Measurements from ENCODE around the gene AVEN. TPM values are rescaled to one million over a fixed set of nuclear protein-coding genes. Genes with fewer than 3 reads are reported as not detected.
"Not testable (repeated sequence)": the region's sequence is repeated elsewhere in the genome, so short reads cannot be mapped to it uniquely, and the experiment has no call there.

The AVEN gene
- total RNA-seq, 1 donor from 2014 or later: 8.6 TPM

DNA sequence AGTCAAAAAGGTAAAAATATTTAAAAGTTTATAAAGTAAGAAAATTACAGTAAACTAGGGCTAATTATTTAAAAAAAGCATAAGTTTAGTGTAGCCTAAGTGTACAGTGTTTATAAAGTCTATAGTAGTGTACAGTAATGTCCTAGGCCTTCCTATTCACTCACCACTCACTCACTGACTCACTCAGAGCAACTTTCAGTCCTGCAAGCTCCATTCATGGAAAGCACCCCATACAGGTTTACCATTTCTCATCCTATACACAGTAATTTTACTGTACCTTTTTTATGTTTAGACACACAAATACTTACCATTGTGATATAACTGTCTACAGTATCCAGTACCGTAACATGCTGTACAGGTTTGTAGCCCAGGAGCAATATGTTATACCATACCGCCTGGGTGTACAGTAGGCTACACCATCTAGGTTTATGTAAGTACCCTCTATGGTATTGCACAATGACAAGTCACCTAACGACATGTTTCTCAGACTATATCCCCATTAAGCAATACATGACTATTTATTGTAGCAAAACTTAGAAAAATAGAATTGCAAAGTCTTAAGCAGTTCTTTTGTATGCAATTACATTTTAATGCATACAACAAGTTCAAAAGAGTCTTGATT lies 19.5 kb downstream of the AVEN start:
- Mint-ChIP-seq H3K27ac (no peak overlapping the region), H3K4me1 (peaks cover 2% of the 10 kb centered on the region), H3K4me3 (no peak overlapping the region), H3K27me3 (ENCODE audit: low read depth) (no peaks in the 10 kb centered on the region), H3K9me3 (peaks cover 5% of the 10 kb centered on the region), H3K36me3 (peaks cover 8% of the 10 kb centered on the region)
- DNase-seq (ENCODE audit: low spot score in 2 of 2, unreplicated experiment in 2 of 2): no peak
- TF ChIP-seq, protein P1, sequence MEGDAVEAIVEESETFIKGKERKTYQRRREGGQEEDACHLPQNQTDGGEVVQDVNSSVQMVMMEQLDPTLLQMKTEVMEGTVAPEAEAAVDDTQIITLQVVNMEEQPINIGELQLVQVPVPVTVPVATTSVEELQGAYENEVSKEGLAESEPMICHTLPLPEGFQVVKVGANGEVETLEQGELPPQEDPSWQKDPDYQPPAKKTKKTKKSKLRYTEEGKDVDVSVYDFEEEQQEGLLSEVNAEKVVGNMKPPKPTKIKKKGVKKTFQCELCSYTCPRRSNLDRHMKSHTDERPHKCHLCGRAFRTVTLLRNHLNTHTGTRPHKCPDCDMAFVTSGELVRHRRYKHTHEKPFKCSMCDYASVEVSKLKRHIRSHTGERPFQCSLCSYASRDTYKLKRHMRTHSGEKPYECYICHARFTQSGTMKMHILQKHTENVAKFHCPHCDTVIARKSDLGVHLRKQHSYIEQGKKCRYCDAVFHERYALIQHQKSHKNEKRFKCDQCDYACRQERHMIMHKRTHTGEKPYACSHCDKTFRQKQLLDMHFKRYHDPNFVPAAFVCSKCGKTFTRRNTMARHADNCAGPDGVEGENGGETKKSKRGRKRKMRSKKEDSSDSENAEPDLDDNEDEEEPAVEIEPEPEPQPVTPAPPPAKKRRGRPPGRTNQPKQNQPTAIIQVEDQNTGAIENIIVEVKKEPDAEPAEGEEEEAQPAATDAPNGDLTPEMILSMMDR (IDR thresholded peaks at IDR 0.05; ENCODE audit: unreplicated experiment): no peak

DNA sequence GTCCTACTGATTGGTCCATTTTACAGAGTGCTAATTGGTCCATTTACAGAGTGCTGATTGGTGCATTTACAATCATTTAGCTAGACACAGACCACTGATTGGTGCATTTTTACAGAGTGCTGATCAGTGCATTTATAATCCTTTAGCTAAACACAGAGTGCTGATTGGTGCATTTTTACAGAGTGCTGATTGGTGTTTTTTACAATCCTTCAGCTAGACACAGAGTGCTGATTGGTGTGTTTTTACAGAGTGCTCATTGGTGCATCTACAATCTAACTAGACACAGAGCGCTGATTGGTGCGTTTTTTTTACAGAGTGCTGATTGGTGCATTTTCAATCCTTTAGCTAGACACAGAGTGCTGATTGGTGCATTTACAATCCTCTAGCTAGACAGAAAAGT lies 20.3 kb downstream of the AVEN start:
- DNase-seq (ENCODE audit: low spot score in 2 of 2, unreplicated experiment in 2 of 2); H3K9me3 Mint-ChIP-seq; H3K36me3 Mint-ChIP-seq; H3K4me3 Mint-ChIP-seq; H3K27me3 Mint-ChIP-seq (ENCODE audit: low read depth); H3K4me1 Mint-ChIP-seq; H3K27ac Mint-ChIP-seq: not testable (repeated sequence)

DNA sequence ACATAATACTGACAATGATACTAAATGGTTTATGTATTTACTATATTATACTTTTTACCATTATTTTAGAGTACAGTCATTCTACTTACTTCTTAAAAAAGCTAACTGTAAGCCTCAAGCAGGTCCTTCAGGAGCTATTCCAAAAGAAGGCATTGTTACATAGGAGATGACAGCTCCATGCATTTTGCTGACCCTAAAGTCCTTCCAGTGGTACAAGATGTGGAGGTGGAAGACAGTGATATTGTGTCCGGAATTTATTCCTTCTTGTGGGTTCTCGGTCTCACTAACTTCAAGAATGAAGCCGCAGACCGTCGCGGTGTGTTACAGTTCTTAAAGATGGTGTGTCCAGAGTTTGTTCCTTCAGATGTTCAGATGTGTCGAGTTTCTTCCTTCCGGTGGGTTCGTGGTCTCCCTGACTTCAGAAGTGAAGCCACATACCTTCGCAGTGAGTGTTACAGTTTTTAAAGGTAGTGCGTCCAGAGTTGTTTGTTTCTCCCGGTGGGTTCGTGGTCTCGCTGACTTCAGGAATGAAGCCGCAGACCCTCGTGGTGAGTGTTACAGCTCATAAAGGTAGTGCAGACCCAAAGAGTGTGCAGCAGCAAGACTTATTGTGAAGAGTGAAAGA lies 20.9 kb downstream of the AVEN start:
- DNase-seq (ENCODE audit: low spot score in 2 of 2, unreplicated experiment in 2 of 2): no peak
- peaks cover 5% of the 10 kb centered on the region for H3K9me3 Mint-ChIP-seq
- H3K27me3 Mint-ChIP-seq (ENCODE audit: low read depth): no peaks in the 10 kb centered on the region
- H3K4me1 Mint-ChIP-seq: no peaks in the 10 kb centered on the region
- H3K27ac Mint-ChIP-seq: no peak overlapping the region
- peaks cover 8% of the 10 kb centered on the region for H3K36me3 Mint-ChIP-seq
- H3K4me3 Mint-ChIP-seq: no peak overlapping the region
- TF ChIP-seq, protein P1 (IDR thresholded peaks at IDR 0.05; ENCODE audit: unreplicated experiment): no peak

DNA sequence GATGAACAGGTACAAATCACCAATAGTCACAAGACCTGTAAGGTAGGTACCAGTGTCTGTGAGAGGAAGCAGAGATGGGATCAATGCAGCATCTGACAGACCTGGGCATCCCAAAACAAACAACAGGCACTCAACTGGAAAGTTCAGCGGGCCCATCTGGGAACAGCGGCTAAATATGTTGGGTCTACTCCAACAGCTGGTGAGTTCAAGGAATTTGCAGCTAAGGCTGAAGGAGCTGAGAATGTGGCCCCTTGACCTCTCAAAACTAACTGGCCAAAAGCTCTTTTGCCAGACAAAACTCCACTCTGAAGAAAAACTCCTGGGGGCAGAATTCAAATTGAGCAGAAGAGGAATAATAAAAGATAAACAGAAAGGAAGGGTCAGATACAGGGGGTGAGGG lies 24.4 kb downstream of the AVEN start:
- Mint-ChIP-seq H3K4me3 (no peak overlapping the region), H3K4me1 (no peaks in the 10 kb centered on the region), H3K27ac (no peak overlapping the region), H3K27me3 (ENCODE audit: low read depth) (no peaks in the 10 kb centered on the region), H3K9me3 (peaks cover 5% of the 10 kb centered on the region), H3K36me3 (peaks cover 8% of the 10 kb centered on the region)
- no peak for DNase-seq (ENCODE audit: low spot score in 2 of 2, unreplicated experiment in 2 of 2)
- TF ChIP-seq, protein P1 (IDR thresholded peaks at IDR 0.05; ENCODE audit: unreplicated experiment): no peak

DNA sequence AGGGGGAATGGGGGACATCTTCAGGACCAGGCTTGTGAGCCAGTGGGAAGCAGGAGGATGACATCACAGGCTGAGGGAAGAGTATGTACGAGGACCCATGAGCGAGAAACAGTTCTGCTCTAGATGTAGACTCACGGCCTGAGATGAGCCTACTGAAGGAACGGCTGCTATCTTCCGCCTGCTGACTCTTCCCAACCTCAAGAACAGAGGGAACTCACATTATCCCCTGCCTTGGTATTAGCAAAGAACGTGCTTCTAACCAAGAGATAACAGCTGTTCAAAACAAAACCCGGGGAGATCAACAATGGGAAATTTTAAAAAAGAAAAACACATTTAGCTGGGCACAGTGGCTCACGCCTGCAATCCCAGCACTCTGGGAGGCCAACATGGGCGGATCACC lies 25.3 kb downstream of the AVEN start:
- H3K4me3 Mint-ChIP-seq: no peak overlapping the region
- TF ChIP-seq, protein P1 (IDR thresholded peaks at IDR 0.05; ENCODE audit: unreplicated experiment): no peak
- no peaks in the 10 kb centered on the region for H3K27me3 Mint-ChIP-seq (ENCODE audit: low read depth)
- no peak overlapping the region for H3K27ac Mint-ChIP-seq
- no peak for DNase-seq (ENCODE audit: low spot score in 2 of 2, unreplicated experiment in 2 of 2)
- H3K9me3 Mint-ChIP-seq: peaks cover 5% of the 10 kb centered on the region
- H3K36me3 Mint-ChIP-seq: peaks cover 8% of the 10 kb centered on the region
- no peaks in the 10 kb centered on the region for H3K4me1 Mint-ChIP-seq

DNA sequence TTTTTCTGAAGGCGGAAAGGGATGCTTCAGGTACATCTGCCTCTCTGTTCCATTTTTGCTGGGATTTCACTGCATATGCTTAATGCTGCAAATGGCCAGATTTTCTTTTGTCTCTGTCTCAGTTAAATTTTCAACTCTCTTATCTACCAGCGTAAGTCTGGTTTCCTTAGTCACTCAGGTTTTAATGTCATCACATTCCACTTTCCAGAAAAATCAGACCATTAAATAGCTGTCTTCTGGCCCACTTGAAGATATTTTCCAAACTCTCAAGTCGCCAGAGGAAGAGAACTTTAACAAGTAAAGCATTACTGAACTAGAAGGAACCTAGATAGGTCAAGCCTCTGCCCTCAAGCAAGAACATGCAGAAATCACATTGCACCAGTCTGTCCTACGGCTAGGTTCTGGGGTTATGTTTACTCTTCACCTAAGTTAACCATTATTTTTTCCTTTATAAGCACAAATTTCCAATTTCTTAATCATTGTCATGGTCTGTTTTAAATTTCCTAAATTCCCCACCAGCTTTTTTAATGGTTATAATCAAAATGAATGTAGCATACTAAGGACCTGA lies 26.5 kb downstream of the AVEN start:
- DNase-seq (ENCODE audit: low spot score in 2 of 2, unreplicated experiment in 2 of 2): no peak
- Mint-ChIP-seq H3K27me3 (ENCODE audit: low read depth) (no peaks in the 10 kb centered on the region), H3K4me1 (no peaks in the 10 kb centered on the region), H3K27ac (no peak overlapping the region), H3K4me3 (no peak overlapping the region), H3K36me3 (peaks cover 3% of the 10 kb centered on the region), H3K9me3 (no peaks in the 10 kb centered on the region)
- TF ChIP-seq, protein P1 (IDR thresholded peaks at IDR 0.05; ENCODE audit: unreplicated experiment): no peak

All from mesothelial cell of epicardium (in vitro differentiated cells).